ENCODE results near the gene RNF166.

RNF166 gene

DNA sequence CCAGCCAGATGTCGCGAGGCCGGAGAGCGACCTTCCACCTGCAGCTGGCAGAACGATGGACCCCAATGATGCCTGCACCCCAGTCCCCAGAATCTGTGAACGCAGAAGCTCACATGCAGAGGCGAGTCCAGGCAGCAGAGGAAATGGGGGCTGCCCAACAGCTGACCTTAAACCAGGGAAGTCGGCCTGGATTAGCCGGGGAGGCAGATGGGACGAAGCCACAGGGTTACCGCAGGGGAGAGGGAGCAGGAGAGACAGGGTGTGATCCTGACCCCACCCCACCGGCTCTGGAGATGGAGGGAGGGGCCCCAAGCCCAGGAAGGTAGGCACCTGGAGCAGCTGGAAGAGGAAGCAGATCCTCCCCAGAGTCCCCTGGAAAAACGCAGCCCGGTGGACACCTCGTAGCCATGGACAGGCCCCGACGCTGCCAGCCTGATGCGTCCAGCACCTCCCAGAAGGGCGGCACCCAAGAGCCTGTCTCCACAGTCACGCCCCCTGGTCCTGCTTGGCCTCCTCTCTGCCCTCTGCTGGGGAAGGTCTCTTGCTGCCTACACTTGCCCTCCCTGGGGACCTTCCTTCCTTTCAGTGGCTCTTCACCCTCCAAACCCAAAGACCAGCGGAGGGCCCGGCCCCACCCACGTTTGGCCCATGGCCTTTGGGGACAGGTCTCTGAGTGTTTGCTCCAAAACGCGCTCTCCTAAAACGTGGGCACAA, 41.5 kb upstream of the RNF166 start:
- Histone ChIP-seq H2AFZ (no peak overlapping the region), H3K4me2 (ENCODE audit: low read length) (no peak overlapping the region), H3K79me2 (no peaks in the 10 kb centered on the region), H3K4me1 (no peaks in the 10 kb centered on the region), H3K9ac (no peak overlapping the region), H3K4me3 (ENCODE audit: low read depth, low read length) (no peak overlapping the region), H3K36me3 (ENCODE audit: control insufficient read depth, insufficient read depth, low read length) (no peaks in the 10 kb centered on the region), H3K9me3 (ENCODE audit: control insufficient read depth, low read length) (no peaks in the 10 kb centered on the region), H3K27ac (no peak overlapping the region), H3K27me3 (ENCODE audit: control insufficient read depth, insufficient read depth, low read length) (no peaks in the 10 kb centered on the region)
- peak; percentile 9 for TF ChIP-seq CTCF (IDR thresholded peaks at IDR 0.05)

DNA sequence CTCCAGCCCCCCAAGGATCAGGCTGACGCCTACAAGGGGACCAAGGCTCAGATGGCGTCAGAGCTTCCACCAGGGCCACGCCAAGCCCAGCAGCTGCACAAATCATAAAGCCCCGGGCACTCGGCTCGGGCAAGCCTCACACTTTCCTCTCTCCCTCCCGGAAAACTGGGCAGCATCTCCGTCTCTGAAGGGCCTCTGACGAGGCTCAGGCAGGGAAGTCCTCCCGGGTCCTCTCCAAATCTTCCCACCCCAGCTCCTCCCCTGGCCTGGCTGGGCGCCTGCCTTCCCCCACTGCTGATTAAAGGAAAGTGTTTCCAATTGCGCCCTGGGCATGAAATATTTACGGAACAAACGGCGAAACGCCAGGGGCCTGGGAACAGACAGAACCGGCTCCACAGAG, 40.3 kb upstream of the RNF166 start:
- H3K27ac ChIP-seq: no peak overlapping the region

GRCh38 chr16:88744577-88745521, 38.6 kb upstream of the RNF166 start:
- TF ChIP-seq CTCF (IDR thresholded peaks at IDR 0.05): no peak
- H3K27me3 ChIP-seq (ENCODE audit: control insufficient read depth, insufficient read depth, low read length): no peaks in the 10 kb centered on the region
- H3K36me3 ChIP-seq (ENCODE audit: control insufficient read depth, insufficient read depth, low read length): no peaks in the 10 kb centered on the region
- H3K4me2 ChIP-seq (ENCODE audit: low read length): no peak overlapping the region
- H2AFZ ChIP-seq: no peak overlapping the region
- H3K79me2 ChIP-seq: no peaks in the 10 kb centered on the region
- H3K4me1 ChIP-seq: no peaks in the 10 kb centered on the region
- no peaks in the 10 kb centered on the region for H3K9me3 ChIP-seq (ENCODE audit: control insufficient read depth, low read length)
- no peak overlapping the region for H3K9ac ChIP-seq
- H3K27ac ChIP-seq: no peak overlapping the region
- H3K4me3 ChIP-seq (ENCODE audit: low read depth, low read length): no peak overlapping the region

More for the DNA sequence above, 40.3 kb upstream of the RNF166 start:
- Histone ChIP-seq H3K27me3 (ENCODE audit: control insufficient read depth, insufficient read depth, low read length) (no peaks in the 10 kb centered on the region), H3K4me2 (ENCODE audit: low read length) (no peak overlapping the region), H3K36me3 (ENCODE audit: control insufficient read depth, insufficient read depth, low read length) (no peaks in the 10 kb centered on the region), H3K4me3 (ENCODE audit: low read depth, low read length) (no peak overlapping the region), H3K9ac (no peak overlapping the region), H3K4me1 (no peaks in the 10 kb centered on the region), H2AFZ (no peak overlapping the region), H3K9me3 (ENCODE audit: control insufficient read depth, low read length) (no peaks in the 10 kb centered on the region), H3K79me2 (no peaks in the 10 kb centered on the region)
- TF ChIP-seq CTCF (IDR thresholded peaks at IDR 0.05): no peak

DNA sequence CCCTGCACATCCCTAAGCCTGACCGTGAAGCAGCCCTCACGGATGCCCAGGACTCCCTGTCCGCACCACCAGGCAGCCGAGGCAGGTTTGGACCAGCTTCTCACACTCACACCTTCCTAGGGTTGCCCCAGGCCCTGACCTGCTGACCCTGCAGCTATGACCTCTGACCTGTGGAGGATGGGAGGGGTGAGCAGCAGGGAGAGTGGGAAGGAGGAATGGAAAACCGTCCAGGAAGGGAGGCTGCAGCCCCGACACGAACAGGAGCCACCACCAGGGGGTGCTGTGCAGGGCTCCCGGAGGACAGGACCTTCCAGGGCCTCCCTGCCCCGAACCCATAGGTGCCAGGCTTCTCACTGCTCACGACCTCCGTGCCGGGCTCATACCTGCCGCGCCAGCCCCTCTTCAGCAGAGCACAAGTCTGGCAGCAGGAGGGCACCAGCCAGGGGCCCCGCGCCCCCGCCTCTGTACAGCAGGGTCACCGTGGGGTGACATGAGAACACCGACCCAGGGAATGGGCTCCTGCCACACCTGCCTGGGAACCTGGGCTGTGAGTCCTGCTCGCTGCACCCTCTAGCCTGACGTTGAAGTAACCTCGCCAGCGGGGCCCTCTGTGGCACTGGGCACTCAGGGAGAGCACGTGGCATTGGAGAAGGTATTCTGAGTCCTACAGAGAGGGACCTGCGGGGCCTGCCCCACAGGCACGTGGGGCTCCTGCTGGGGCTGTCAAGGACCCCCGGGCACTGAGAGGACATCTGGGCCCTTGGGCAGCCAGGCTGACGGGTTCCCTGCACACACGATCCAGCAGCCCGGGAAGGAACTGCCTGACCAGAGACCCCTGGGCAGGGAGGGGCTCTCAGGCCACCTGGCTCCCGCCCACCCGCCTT, 37.7 kb upstream of the RNF166 start:
- Histone ChIP-seq H2AFZ (no peak overlapping the region), H3K4me2 (ENCODE audit: low read length) (no peak overlapping the region), H3K27me3 (ENCODE audit: control insufficient read depth, insufficient read depth, low read length) (no peaks in the 10 kb centered on the region), H3K9ac (no peak overlapping the region), H3K27ac (no peak overlapping the region), H3K79me2 (no peaks in the 10 kb centered on the region), H3K9me3 (ENCODE audit: control insufficient read depth, low read length) (no peaks in the 10 kb centered on the region), H3K4me1 (peaks cover 5% of the 10 kb centered on the region), H3K36me3 (ENCODE audit: control insufficient read depth, insufficient read depth, low read length) (no peaks in the 10 kb centered on the region), H3K4me3 (ENCODE audit: low read depth, low read length) (no peak overlapping the region)
- TF ChIP-seq CTCF (IDR thresholded peaks at IDR 0.05): peak; percentile 73

Data from parathyroid adenoma (tissue), 2 donors.